H9 (cell line): Measurements from ENCODE around the gene IQCM. TPM values are rescaled to one million over a fixed set of nuclear protein-coding genes. Genes with fewer than 3 reads are reported as not detected.

Source experiments
- DNase-seq: peaks from one replicate; pipeline ENCODE4 v3.0.0-alpha.2; 2017
- H2AFZ ChIP-seq: one replicate; pipeline ENCODE4 v1.6.1; 2013; ENCODE audit warnings: mild to moderate bottlenecking, low read length, control low read depth, moderate library complexity
- H2AK5ac ChIP-seq: 2 replicates; pipeline ENCODE4 v1.6.1; 2013; ENCODE audit warnings: low read length, control low read depth, mixed read lengths; ENCODE audit not compliant: insufficient read length
- H2BK120ac ChIP-seq: one replicate; pipeline ENCODE4 v1.6.1; 2013; ENCODE audit warnings: low read depth, mild to moderate bottlenecking, low read length, control low read depth, inconsistent platforms; ENCODE audit not compliant: poor library complexity, severe bottlenecking
- H2BK12ac ChIP-seq: 2 replicates; pipeline ENCODE4 v1.6.1; 2013; ENCODE audit warnings: low read length, control low read depth, mixed read lengths, low read depth; ENCODE audit not compliant: insufficient read length
- H2BK15ac ChIP-seq: 2 replicates; pipeline ENCODE4 v1.6.1; 2013; ENCODE audit warnings: low read depth, low read length, control low read depth
- H2BK20ac ChIP-seq: one replicate; pipeline ENCODE4 v1.6.1; 2013; ENCODE audit warnings: low read depth, mild to moderate bottlenecking, low read length, control low read depth, inconsistent platforms; ENCODE audit not compliant: poor library complexity, severe bottlenecking
- H2BK5ac ChIP-seq: 2 replicates; pipeline ENCODE4 v1.6.1; 2013; ENCODE audit warnings: low read length, control low read depth, mixed read lengths; ENCODE audit not compliant: insufficient read length
- H3K14ac ChIP-seq: 2 replicates; pipeline ENCODE4 v1.6.1; 2013; ENCODE audit warnings: low read length, control low read depth; ENCODE audit not compliant: insufficient read depth
- H3K18ac ChIP-seq: 2 replicates; pipeline ENCODE4 v1.6.1; 2013; ENCODE audit warnings: low read depth, mild to moderate bottlenecking, mixed read lengths, low read length, control low read depth; ENCODE audit not compliant: insufficient read length
- H3K23ac ChIP-seq: 2 replicates; pipeline ENCODE4 v1.6.1; 2013; ENCODE audit warnings: low read length, control low read depth, mixed read lengths, low read depth; ENCODE audit not compliant: insufficient read length
- H3K23me2 ChIP-seq: 2 replicates; pipeline ENCODE4 v1.6.1; 2013; ENCODE audit warnings: low read depth, mild to moderate bottlenecking, mixed read lengths, low read length, control low read depth; ENCODE audit not compliant: insufficient read length, poor library complexity, severe bottlenecking
- H3K27ac ChIP-seq: 2 replicates; pipeline ENCODE4 v1.5.1; 2013; ENCODE audit warnings: low read length, control low read depth, mixed read lengths, low read depth; ENCODE audit not compliant: insufficient read length
- H3K27me3 ChIP-seq: 2 replicates; pipeline ENCODE4 v1.6.1; 2013; ENCODE audit warnings: low read length, control low read depth, inconsistent platforms; ENCODE audit not compliant: insufficient read depth
- H3K4ac ChIP-seq: 2 replicates; pipeline ENCODE4 v1.6.1; 2013; ENCODE audit warnings: low read depth, mild to moderate bottlenecking, control low read depth, inconsistent platforms, low read length, moderate library complexity
- H3K4me1 ChIP-seq: 2 replicates; pipeline ENCODE4 v1.6.1; 2013; ENCODE audit warnings: low read length, control low read depth, inconsistent platforms; ENCODE audit not compliant: insufficient read depth
- H3K4me2 ChIP-seq: 2 replicates; pipeline ENCODE4 v1.6.1; 2013; ENCODE audit warnings: low read length, control low read depth, mixed read lengths; ENCODE audit not compliant: insufficient read length, insufficient read depth
- H3K56ac ChIP-seq: 2 replicates; pipeline ENCODE4 v1.6.1; 2013; ENCODE audit warnings: low read depth, mild to moderate bottlenecking, mixed read lengths, low read length, control low read depth; ENCODE audit not compliant: insufficient read length
- H3K79me1 ChIP-seq: 2 replicates; pipeline ENCODE4 v1.6.1; 2013; ENCODE audit warnings: low read depth, mild to moderate bottlenecking, moderate library complexity, low read length, control low read depth, inconsistent platforms; ENCODE audit not compliant: insufficient read depth, poor library complexity, severe bottlenecking
- H3K79me2 ChIP-seq: 2 replicates; pipeline ENCODE4 v1.6.1; 2013; ENCODE audit warnings: low read length, control low read depth, inconsistent platforms; ENCODE audit not compliant: insufficient read depth
- H3K9ac ChIP-seq: 2 replicates; pipeline ENCODE4 v1.6.1; 2013; ENCODE audit warnings: low read length, control low read depth, mixed read lengths; ENCODE audit not compliant: insufficient read length; ENCODE audit errors: extremely low read depth
- H3K9me3 ChIP-seq: one replicate; pipeline ENCODE4 v1.6.1; 2013; ENCODE audit warnings: low read depth, low read length, inconsistent platforms; ENCODE audit not compliant: control insufficient read depth
- H3T11ph ChIP-seq: one replicate; pipeline ENCODE4 v1.6.1; 2013; ENCODE audit warnings: mild to moderate bottlenecking, low read length, control low read depth, inconsistent platforms
- H4K20me1 ChIP-seq: one replicate; pipeline ENCODE4 v1.6.1; 2013; ENCODE audit not compliant: control insufficient read depth, insufficient read length, insufficient read depth
- H4K5ac ChIP-seq: 2 replicates; pipeline ENCODE4 v1.6.1; 2013; ENCODE audit warnings: low read depth, mild to moderate bottlenecking, mixed read lengths, low read length, control low read depth; ENCODE audit not compliant: insufficient read length
- H4K8ac ChIP-seq: replicated peaks from 2 replicates; pipeline ENCODE4 v1.6.1; 2013; ENCODE audit warnings: low read length, control low read depth, mixed read lengths, low read depth; ENCODE audit not compliant: insufficient read length
- H4K91ac ChIP-seq: 2 replicates; pipeline ENCODE4 v1.6.1; 2013; ENCODE audit warnings: low read depth, mild to moderate bottlenecking, moderate library complexity, mixed read lengths, low read length, control low read depth; ENCODE audit not compliant: insufficient read length
- H3K27ac Mint-ChIP-seq, 3 experiments: 2 replicates in 2 of 3; 3 replicates in 1 of 3; pipeline ENCODE4 v1.8.0; 2020 to 2021; ENCODE audit warnings: mixed read lengths in 3 of 3, mild to moderate bottlenecking in 1 of 3, moderate library complexity in 1 of 3
- H3K27me3 Mint-ChIP-seq: 2 replicates; pipeline ENCODE4 v1.8.0; 2021; ENCODE audit warnings: low read depth, mild to moderate bottlenecking, moderate library complexity, mixed read lengths
- H3K36me3 Mint-ChIP-seq, 3 experiments: 2 replicates in 2 of 3; 3 replicates in 1 of 3; pipeline ENCODE4 v1.8.0; 2020 to 2021; ENCODE audit warnings: low read depth in 3 of 3, mixed read lengths in 3 of 3; ENCODE audit not compliant: insufficient read depth in 1 of 3
- H3K4me1 Mint-ChIP-seq, 2 experiments: 2 replicates each; pipeline ENCODE4 v1.8.0; 2020; ENCODE audit warnings: mixed read lengths in 2 of 2
- H3K4me3 Mint-ChIP-seq, 2 experiments: 2 replicates in 1 of 2; 3 replicates in 1 of 2; pipeline ENCODE4 v1.8.0; 2020 to 2021; ENCODE audit warnings: mild to moderate bottlenecking in 2 of 2, mixed read lengths in 2 of 2, moderate library complexity in 1 of 2
- H3K9me3 Mint-ChIP-seq, 2 experiments: 2 replicates in 1 of 2; 3 replicates in 1 of 2; pipeline ENCODE4 v1.8.0; 2020; ENCODE audit warnings: mild to moderate bottlenecking in 2 of 2, mixed read lengths in 2 of 2, moderate library complexity in 1 of 2
- WGBS: extraction: QIAGEN DNeasy Blood & Tissue Kit; methylation state at CpG from one replicate; pipeline ENCODE4 v1.1.7; 2013; ENCODE audit warnings: missing lambda C conversion rate, low lambda C conversion rate, mixed read lengths; ENCODE audit not compliant: insufficient read length; ENCODE audit errors: extremely low coverage; 5-methylcytosine and 5-hydroxymethylcytosine counted together
- total RNA-seq: library from RNA; stranded (reverse); gene quantifications from 2 replicates; pipeline ENCODE4 v1.2.1, GENCODE V29; 2021
- TF ChIP-seq, protein P1 (sequence below): fragments of 200-600 bp; sonication (generic); conservative IDR thresholded peaks from 3 replicates; pipeline ENCODE4 v1.8.0; 2021; ENCODE audit warnings: antibody characterized with exemption, mild to moderate bottlenecking

IQCM gene
- total RNA-seq, 1 experiment from 2014 or later = 0.15 TPM

DNA sequence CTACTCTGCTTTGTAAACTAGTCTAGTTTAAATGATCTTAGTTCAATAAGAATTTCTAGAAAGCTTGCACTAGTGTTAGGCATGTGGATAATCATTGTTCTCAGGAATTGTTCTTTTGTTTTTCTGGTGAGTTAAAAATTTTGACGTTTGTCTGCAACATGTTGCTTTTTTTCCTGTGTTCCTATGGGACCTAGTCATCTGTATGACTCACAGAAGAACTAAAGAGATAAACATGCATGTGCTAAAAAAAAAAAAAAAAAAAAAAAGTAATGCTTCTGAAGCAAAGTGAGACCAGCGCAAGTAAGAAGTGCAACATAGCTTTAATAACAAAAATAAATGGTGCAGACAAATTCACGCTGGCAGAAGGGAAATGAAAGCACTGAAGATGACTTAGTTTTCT, 471.2 kb downstream of the IQCM start:
- Histone ChIP-seq H3K9me3 (no peaks in the 10 kb centered on the region), H3K23ac (no peak overlapping the region), H4K5ac (no peak overlapping the region), H3T11ph (no peak overlapping the region), H2BK12ac (no peak overlapping the region), H3K79me2 (no peaks in the 10 kb centered on the region), H2AFZ (no peak overlapping the region), H3K14ac (no peak overlapping the region), H3K4me2 (no peak overlapping the region), H3K4me1 (no peaks in the 10 kb centered on the region), H2BK120ac (no peak overlapping the region), H3K56ac (no peak overlapping the region), H2AK5ac (no peak overlapping the region), H3K27ac (no peak overlapping the region), H4K8ac (no peak overlapping the region), H4K20me1 (no peaks in the 10 kb centered on the region), H2BK20ac (no peak overlapping the region), H3K18ac (no peak overlapping the region), H2BK15ac (no peak overlapping the region), H4K91ac (no peak overlapping the region), H3K27me3 (no peaks in the 10 kb centered on the region), H2BK5ac (no peak overlapping the region), H3K9ac (no peak overlapping the region), H3K23me2 (no peaks in the 10 kb centered on the region), H3K4ac (no peak overlapping the region), H3K79me1 (no peaks in the 10 kb centered on the region)
- DNase-seq = no peak
- Mint-ChIP-seq H3K27me3 (no peaks in the 10 kb centered on the region; the same call in 1 of the 2 replicates), H3K27ac (no peak overlapping the region), H3K36me3 (no peaks in the 10 kb centered on the region), H3K4me1 (no peaks in the 10 kb centered on the region), H3K9me3 (peaks cover 0 to 4% of the 10 kb centered on the region in 2 experiments; a peak in 2 of 5 replicates), H3K4me3 (no peak overlapping the region)
- TF ChIP-seq, protein P1, sequence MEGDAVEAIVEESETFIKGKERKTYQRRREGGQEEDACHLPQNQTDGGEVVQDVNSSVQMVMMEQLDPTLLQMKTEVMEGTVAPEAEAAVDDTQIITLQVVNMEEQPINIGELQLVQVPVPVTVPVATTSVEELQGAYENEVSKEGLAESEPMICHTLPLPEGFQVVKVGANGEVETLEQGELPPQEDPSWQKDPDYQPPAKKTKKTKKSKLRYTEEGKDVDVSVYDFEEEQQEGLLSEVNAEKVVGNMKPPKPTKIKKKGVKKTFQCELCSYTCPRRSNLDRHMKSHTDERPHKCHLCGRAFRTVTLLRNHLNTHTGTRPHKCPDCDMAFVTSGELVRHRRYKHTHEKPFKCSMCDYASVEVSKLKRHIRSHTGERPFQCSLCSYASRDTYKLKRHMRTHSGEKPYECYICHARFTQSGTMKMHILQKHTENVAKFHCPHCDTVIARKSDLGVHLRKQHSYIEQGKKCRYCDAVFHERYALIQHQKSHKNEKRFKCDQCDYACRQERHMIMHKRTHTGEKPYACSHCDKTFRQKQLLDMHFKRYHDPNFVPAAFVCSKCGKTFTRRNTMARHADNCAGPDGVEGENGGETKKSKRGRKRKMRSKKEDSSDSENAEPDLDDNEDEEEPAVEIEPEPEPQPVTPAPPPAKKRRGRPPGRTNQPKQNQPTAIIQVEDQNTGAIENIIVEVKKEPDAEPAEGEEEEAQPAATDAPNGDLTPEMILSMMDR = no peak
- whole genome bisulfite sequencing = no CpG with 5 or more reads among the region's 3 CpGs
